Thymus (tissue), 11 donors: ENCODE measurements around the gene MAP9. TPM values are rescaled to one million over a fixed set of nuclear protein-coding genes. Genes with fewer than 3 reads are reported as not detected.

ENCODE experiments used
- DNase-seq, 9 donors: peaks; one replicate each; pipeline ENCODE4 v3.0.0-alpha.2; 2013; ENCODE audit warnings: low spot score in 9 of 9, low read depth in 6 of 9, missing footprints in 1 of 9
- H3K27ac ChIP-seq, 2 donors: one replicate each; pipeline ENCODE4 v1.5.1; 2013; ENCODE audit warnings: control low read depth in 1 of 2, low read depth in 1 of 2, low read length in 1 of 2, mild to moderate bottlenecking in 1 of 2, moderate library complexity in 1 of 2
- H3K27me3 ChIP-seq, 2 donors: one replicate each; pipeline ENCODE4 v1.5.1; 2013; ENCODE audit warnings: low read length in 1 of 2; ENCODE audit not compliant: control insufficient read depth in 2 of 2, insufficient read depth in 1 of 2
- H3K36me3 ChIP-seq, 2 donors: one replicate each; pipeline ENCODE4 v1.5.1; 2013; ENCODE audit warnings: low read length in 1 of 2, mild to moderate bottlenecking in 1 of 2, moderate library complexity in 1 of 2; ENCODE audit not compliant: control insufficient read depth in 2 of 2, insufficient read depth in 2 of 2
- H3K4me1 ChIP-seq, 2 donors: one replicate each; pipeline ENCODE4 v1.5.1; 2013; ENCODE audit warnings: low read length in 2 of 2; ENCODE audit not compliant: control insufficient read depth in 2 of 2, insufficient read depth in 2 of 2
- H3K4me3 ChIP-seq, 2 donors: one replicate each; pipeline ENCODE4 v1.5.1; 2013; ENCODE audit warnings: low read length in 2 of 2, control low read depth in 1 of 2, mild to moderate bottlenecking in 1 of 2
- H3K9me3 ChIP-seq, 2 donors: one replicate each; pipeline ENCODE4 v1.5.1; 2013; ENCODE audit warnings: low read length in 1 of 2, mild to moderate bottlenecking in 1 of 2; ENCODE audit not compliant: control insufficient read depth in 2 of 2, insufficient read depth in 1 of 2
- WGBS: extraction: QIAGEN DNeasy Blood & Tissue Kit; methylation state at CpG from one replicate; pipeline ENCODE4 v1.1.7; 2013; 5-methylcytosine and 5-hydroxymethylcytosine counted together
- polyA plus RNA-seq: library from polyadenylated mRNA; stranded (reverse); fragments of 200-250 nt; gene quantifications from one replicate; pipeline ENCODE4 v1.2.3, GENCODE V29; 2013
- total RNA-seq: library from RNA; stranded (reverse); fragments of 120-200 nt; gene quantifications from one replicate; pipeline ENCODE4 v1.2.4, GENCODE V29; 2013
- donor health status: healthy.

The MAP9 gene
- total and polyA plus RNA-seq, 2 donors = 2.8 to 3.1 TPM

GRCh38 chr4:155405059-155405458 lies 28.3 kb upstream of the MAP9 start:
- Histone ChIP-seq H3K27me3 (no peaks in the 10 kb centered on the region), H3K36me3 (no peaks in the 10 kb centered on the region), H3K4me3 (no peak overlapping the region), H3K27ac (no peak overlapping the region), H3K9me3 (no peaks in the 10 kb centered on the region), H3K4me1 (no peaks in the 10 kb centered on the region)
- WGBS = 93% methylated on average over 2 of the region's 2 CpGs
- no peak for DNase-seq

GRCh38 chr4:155403886-155404285 lies 27.1 kb upstream of the MAP9 start:
- no peaks in the 10 kb centered on the region for H3K36me3 ChIP-seq
- 37% methylated on average over 4 of the region's 4 CpGs for WGBS
- H3K4me1 ChIP-seq = no peaks in the 10 kb centered on the region
- no peaks in the 10 kb centered on the region for H3K9me3 ChIP-seq
- no peak overlapping the region for H3K4me3 ChIP-seq
- peak in 2 of 9 donors; percentile 3 to 30 for DNase-seq
- no peaks in the 10 kb centered on the region for H3K27me3 ChIP-seq
- no peak overlapping the region for H3K27ac ChIP-seq

DNA sequence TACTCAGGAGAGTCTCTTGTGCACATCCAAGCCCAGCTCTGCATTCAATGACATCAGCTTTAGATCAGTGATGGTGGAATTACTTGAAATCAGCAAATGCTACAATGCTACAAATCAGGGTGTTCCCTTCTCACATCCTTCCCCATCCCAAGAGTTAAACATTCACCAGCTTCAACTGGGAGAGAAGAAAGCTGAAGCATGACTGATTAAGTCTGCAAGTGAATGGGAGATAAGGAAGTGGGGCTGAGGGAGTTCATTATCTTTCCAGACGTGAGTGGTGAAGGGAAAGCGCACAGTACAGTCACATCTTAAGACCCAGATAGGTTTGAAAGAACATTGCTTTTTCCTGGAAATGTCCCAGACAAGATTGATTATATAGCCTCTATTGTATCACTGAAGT lies 26.2 kb upstream of the MAP9 start:
- no peak for DNase-seq
- H3K36me3 ChIP-seq = no peaks in the 10 kb centered on the region
- H3K4me3 ChIP-seq = no peak overlapping the region

DNA sequence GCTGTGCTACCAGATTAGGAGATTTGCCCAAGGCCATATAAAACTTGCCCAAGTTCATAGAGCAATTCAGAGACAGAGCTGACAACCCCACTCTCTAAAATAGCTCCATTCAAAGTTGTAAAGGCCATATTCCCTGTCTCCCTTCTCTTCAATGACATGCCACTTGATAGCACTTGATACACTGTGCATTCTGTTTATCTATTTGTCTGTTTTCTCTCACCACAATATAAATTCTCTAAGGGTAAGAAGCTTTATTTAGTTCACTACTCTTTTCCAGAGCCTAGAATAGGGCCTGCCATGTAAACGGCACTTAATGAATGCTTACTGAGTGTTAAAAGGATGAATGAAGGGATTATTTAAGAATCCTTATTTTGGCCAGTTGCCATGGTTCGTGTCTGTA lies 24.1 kb upstream of the MAP9 start:
- DNase-seq = no peak
- H3K27me3 ChIP-seq = no peaks in the 10 kb centered on the region
- 94% methylated on average over 2 of the region's 2 CpGs for WGBS
- H3K36me3 ChIP-seq = no peaks in the 10 kb centered on the region
- H3K4me3 ChIP-seq = no peak overlapping the region
- H3K9me3 ChIP-seq = no peaks in the 10 kb centered on the region
- no peaks in the 10 kb centered on the region for H3K4me1 ChIP-seq
- H3K27ac ChIP-seq = no peak overlapping the region

More for the DNA sequence above, 26.2 kb upstream of the MAP9 start:
- no peaks in the 10 kb centered on the region for H3K9me3 ChIP-seq
- no peaks in the 10 kb centered on the region for H3K4me1 ChIP-seq
- no peak overlapping the region for H3K27ac ChIP-seq
- 88% methylated on average over 2 of the region's 2 CpGs for WGBS
- H3K27me3 ChIP-seq = no peaks in the 10 kb centered on the region

DNA sequence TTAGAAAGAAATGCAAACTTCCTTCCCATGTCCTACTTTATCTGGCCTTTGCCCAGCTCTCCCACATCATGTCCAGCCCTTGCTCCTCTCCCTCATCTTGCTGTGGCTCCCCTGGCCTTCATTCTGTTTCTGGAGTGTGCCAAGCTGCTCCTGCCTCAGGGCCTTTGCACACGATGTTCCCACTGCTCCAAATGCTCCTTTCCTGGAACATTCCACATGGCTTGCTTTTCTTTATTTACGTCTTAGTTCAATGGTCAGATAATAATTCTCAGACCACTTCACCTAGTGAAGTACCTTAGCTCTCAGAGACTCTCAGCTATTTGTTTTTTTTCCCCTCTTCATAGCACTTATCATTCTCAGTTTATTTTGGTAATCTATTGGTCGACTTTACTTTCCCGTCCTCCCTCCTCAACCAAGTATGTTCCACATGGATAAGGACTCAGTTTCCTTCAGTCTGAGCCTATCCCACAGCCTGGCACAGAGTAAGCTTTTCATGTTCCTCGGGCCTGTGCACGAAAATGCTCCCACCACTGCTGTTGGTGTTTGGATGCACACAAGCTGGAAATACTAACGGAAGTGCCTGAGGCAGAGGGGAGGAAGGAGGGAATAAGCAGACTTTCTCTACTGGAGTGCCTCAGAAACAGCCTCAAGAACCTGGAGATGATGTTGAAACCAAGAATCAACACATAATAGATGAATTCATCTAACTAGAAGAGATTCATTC lies 23.4 kb upstream of the MAP9 start:
- Histone ChIP-seq H3K4me3 (no peak overlapping the region), H3K27ac (no peak overlapping the region), H3K36me3 (no peaks in the 10 kb centered on the region), H3K9me3 (no peaks in the 10 kb centered on the region), H3K4me1 (no peaks in the 10 kb centered on the region), H3K27me3 (no peaks in the 10 kb centered on the region)
- no peak for DNase-seq
- 80% methylated on average over 7 of the region's 7 CpGs for WGBS

- Histone ChIP-seq H3K27ac (no peak overlapping the region), H3K9me3 (no peaks in the 10 kb centered on the region), H3K36me3 (no peaks in the 10 kb centered on the region), H3K27me3 (no peaks in the 10 kb centered on the region), H3K4me1 (no peaks in the 10 kb centered on the region), H3K4me3 (no peak overlapping the region)
- DNase-seq = no peak
- WGBS = 80% methylated on average over 8 of the region's 8 CpGs
These were observed 15.9 kb upstream of the MAP9 start for GRCh38 chr4:155392481-155393184.

GRCh38 chr4:155391932-155392331 lies 15.2 kb upstream of the MAP9 start:
- H3K27me3 ChIP-seq = no peaks in the 10 kb centered on the region
- H3K4me3 ChIP-seq = no peak overlapping the region
- DNase-seq = no peak
- H3K4me1 ChIP-seq = no peaks in the 10 kb centered on the region
- no peaks in the 10 kb centered on the region for H3K9me3 ChIP-seq
- H3K36me3 ChIP-seq = no peaks in the 10 kb centered on the region
- H3K27ac ChIP-seq = no peak overlapping the region

DNA sequence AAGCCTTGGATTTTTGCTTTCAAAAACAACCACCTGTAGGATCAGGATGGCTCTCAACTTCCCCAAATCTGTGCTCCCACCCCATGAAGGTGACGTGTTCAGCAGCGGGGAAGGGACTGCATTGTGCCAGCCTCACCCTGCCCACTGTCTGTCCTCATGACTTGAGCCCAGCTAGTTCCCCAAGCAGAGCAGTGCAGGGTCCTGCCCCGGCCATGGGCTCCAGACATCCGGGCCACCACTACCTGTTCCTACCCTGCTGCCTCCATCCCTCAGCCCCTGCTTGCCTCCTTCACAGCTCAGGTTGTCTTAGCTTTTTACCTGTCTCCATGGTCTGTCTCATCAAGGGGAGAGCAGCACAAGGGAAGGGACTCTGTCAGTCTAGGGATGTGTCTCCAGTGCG lies 11.4 kb upstream of the MAP9 start:
- H3K4me1 ChIP-seq = no peaks in the 10 kb centered on the region
- H3K4me3 ChIP-seq = no peak overlapping the region
- no peaks in the 10 kb centered on the region for H3K36me3 ChIP-seq
- H3K27me3 ChIP-seq = no peaks in the 10 kb centered on the region
- DNase-seq = no peak
- H3K27ac ChIP-seq = no peak overlapping the region
- 94% methylated on average over 5 of the region's 5 CpGs for WGBS
- H3K9me3 ChIP-seq = no peaks in the 10 kb centered on the region

- Histone ChIP-seq H3K27ac (no peak overlapping the region), H3K4me1 (no peaks in the 10 kb centered on the region), H3K27me3 (no peaks in the 10 kb centered on the region), H3K9me3 (no peaks in the 10 kb centered on the region), H3K36me3 (no peaks in the 10 kb centered on the region), H3K4me3 (no peak overlapping the region)
- WGBS = 93% methylated on average over 4 of the region's 4 CpGs
- DNase-seq = no peak
These were observed 6.8 kb upstream of the MAP9 start for GRCh38 chr4:155383541-155383940.
